Stimulated activated CD8-positive, alpha-beta memory T cell treated with anti-CD3 and anti-CD28 coated beads, Interleukin-7, amount 100 ng/mL, for 48 hours (primary cell): Measurements from ENCODE around the gene OLR1.
"Not testable (repeated sequence)": the region's sequence is repeated elsewhere in the genome, so short reads cannot be mapped to it uniquely, and the experiment has no call there.

Experiments
- DNase-seq, 2 donors: peaks; one replicate each; pipeline ENCODE4 v3.0.0-alpha.2; 2020; ENCODE audit warnings: low read depth in 1 of 2; ENCODE audit errors: extremely low read depth in 1 of 2

The OLR1 gene

GRCh38 chr12:10171973-10172728 is at the start of gene OLR1:
Gene OLR1 (minus strand): TSS chr12:10172132. CDS start chr12:10172077, 55 bp downstream.
- DNase-seq, result no peak

GRCh38 chr12:10220398-10221077 is 48.6 kb upstream of the OLR1 start:
- no peak for DNase-seq

- DNase-seq, result no peak
These were observed 46.1 kb upstream of the OLR1 start for GRCh38 chr12:10218021-10218420.

DNA sequence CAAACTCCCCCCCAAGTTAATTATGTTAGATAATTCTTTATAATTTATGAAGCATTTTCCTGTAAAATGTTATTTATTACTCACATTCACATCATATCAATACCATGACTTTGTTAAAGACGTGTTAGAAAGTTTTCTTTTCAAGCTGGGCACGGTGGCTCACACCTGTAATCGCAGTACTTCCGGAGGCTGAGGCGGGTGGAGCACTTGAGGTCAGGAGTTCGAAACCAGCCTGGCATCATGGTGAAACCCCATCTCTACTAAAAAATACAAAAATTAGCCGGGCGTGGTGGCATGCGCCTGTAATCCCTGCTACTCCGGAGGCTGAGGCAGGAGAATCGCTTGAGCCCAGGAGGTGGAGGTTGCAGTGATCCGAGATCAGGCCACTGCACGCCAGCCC is 44.0 kb upstream of the OLR1 start:
- not testable (repeated sequence) for DNase-seq

DNA sequence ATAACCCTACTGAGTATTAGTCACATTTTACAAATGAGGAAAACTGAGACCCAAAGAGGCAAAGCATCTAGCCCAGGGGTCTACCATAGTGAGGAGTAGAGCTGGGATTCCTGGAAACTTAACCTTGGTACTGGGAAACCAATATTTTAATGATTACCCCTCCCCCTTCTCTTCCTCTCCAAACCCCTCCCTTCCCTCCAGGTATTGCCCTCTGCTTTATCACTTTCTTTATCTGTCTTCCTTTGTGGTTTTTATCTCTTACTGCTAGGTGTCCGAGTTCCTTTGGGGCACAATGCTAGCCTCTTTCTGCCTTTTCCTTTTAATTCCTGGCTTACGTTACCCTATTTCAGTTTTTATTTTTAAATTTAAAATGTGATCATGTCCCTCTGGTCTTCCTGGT is 43.5 kb upstream of the OLR1 start:
- DNase-seq, result no peak

- DNase-seq, result no peak
These were observed 42.9 kb upstream of the OLR1 start for GRCh38 chr12:10214895-10215267.

DNA sequence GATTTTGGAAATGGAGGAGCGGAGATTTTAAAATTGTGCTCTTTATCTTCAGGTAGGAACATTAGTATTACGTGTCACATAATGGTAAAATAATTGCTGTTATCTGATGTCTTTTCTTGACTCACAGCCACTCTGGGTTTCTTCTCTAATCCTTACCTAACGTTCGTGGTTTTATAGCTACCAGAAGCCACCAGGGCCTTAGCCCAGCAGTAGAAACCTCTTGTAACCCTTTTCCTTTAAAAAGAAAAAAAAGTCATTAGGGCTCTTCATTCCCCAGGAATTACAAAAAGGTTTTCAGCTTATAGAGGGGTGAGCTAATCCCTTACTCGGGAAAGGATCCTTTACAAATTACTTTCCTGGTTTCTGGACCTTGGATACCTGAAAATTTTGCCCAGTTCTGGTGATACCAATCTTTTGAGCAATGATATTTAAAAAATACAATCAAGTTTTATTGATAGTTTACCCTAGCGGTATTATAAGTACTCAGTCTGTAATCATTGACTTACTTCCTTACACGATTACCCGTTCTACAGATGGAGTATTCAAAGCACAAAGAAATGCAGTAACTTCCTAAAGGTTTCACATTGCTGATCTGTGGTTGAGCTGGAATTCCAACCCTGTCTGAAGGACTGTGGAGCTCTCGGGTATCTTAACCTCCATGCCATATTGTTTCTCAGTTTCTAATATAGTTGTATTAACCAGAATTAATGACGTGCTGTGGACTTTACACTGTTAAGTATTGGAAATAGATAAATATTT is 42.4 kb upstream of the OLR1 start:
- DNase-seq, result no peak

- peak; percentile 71 to 87 for DNase-seq
These were observed 41.5 kb upstream of the OLR1 start for GRCh38 chr12:10213168-10214135.

- peak; percentile 53 to 56 for DNase-seq
These were observed 40.8 kb upstream of the OLR1 start, which contains the start of gene GABARAPL1 for GRCh38 chr12:10212739-10213131. Gene GABARAPL1 (plus strand): TSS chr12:10212877. CDS start chr12:10213130, 253 bp downstream.

- peak; percentile 75 to 85 for DNase-seq
These were observed 40.2 kb upstream of the OLR1 start for GRCh38 chr12:10211940-10212738.

DNA sequence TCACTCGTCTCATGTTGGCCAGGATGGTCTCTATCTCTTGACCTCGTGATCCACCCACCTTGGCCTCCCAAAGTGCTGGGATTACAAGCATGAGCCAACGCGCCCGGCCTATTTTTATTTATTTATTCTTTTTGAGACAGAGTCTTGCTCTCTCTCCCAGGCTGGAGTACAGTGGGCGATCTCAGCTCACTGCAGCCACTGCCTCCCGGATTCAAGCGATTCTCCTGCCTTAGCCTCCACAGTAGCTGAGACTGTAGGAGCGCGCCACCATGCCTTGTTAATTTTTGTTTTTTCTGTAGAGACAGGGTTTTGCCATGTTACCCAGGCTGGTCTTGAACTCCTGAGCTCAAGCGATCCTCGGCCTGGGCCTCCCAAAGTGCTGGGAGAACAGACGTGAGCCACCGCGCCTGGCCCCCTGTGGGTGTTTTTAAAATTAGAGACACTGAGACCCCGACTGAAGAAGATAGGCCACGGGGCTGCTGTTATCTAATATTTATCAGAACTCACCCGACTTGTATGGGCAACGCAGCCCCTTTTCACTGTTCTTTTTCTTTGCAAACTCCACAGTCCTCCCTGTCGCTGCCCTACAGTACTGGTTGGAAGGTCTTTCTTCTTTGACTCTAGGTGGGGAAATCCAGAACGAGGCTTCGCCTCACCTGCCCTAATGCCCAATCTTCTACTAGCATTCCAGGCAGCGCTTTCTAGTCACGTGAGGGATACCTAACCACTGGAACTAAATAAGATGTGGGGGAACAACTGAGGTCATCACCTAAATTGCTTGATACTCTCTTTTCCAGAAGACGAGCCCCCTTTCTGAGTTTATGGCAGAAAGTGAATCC is 39.4 kb upstream of the OLR1 start:
- DNase-seq, result no peak

DNA sequence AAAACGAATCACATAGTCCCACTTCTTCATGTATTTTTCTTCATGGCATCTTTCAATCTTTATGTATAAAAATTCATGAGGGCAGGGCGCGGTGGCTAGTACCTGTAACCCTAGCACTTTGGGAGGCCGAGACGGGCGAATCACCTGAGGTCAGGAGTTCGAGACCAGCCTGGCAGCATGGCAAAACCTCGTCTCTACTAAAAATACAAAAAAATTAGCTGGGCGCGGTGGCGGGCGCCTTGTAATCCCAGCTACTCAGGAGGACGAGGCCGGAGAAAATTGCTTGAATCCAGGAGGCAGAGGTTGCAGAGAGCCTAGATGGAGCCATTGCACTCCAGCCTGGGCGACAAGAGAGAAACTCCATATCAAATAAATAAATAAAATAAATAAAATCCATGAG is 38.3 kb upstream of the OLR1 start:
- DNase-seq, result no peak

- DNase-seq, result no peak
These were observed 35.2 kb upstream of the OLR1 start for GRCh38 chr12:10207136-10207535.

GRCh38 chr12:10205220-10205807 is 33.4 kb upstream of the OLR1 start:
- no peak for DNase-seq

DNA sequence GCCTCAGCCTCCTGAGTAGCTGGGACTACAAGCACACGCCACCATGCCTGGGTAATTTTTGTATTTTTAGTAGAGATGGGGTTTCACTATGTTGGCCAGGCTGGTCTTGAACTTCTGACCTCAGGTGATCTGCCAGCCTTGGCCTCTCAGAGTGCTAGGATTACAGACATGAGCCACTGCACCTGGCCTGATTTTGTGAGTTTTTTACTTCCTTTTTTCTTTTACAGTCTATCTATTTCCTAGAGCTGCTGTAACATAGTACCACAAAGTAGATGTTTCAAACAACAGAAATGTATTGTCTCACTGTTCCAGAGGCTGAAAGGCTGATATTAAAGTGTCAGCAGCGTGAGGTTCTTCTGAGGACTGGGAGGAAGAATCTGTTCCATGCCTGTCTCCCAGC is 32.6 kb upstream of the OLR1 start:
- DNase-seq, result not testable (repeated sequence)

DNA sequence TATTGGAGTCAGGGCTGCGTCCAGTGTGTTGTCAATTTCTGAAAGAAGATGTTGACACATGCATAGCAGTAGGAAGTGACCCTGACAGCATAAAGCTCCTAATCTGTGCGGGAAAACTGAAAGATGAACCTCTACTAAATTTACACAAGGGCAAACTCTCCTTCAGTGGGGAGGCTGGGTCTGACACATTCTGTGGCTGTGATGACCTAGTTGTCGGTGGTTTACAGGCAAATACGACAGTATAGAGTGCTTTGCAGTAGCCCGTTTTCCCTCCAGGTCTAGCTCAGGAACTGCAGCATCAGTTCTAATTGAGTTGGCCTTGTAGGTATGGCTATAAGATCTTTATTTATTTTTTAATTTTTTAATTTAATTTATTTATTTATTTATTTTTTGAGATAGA is 25.9 kb upstream of the OLR1 start:
- no peak for DNase-seq

- no peak for DNase-seq
These were observed 24.3 kb upstream of the OLR1 start for GRCh38 chr12:10196210-10196609.

DNA sequence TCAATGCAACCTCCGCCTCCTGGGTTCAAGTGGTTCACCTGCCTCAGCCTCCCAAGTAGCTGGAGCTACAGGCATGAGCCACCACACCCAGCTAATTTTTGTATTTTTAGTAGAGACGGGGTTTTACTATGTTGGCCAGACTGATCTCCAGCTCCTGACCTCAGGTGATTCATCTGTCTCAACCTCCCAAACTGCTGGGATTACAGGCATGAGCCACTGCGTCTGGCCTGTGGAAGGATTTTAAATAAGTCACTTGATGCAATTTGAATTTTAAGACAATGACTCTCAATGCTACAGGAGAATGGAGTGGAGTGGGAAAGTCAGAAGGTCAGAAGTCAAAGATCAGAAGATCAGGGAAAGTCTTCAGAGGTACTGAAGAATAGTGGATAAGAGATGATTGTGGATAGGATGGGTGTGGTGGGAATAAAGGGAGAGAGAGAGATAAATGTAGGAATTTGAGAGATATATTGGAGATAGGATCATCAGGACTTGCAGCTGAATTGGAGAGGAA is 22.3 kb upstream of the OLR1 start:
- DNase-seq, result no peak
